GM19238 (cell line): Measurements from ENCODE around the gene FCHO1.

Experiments used
- DNase-seq: peaks from one replicate; pipeline ENCODE4 v3.0.0; 2011; ENCODE audit warnings: low spot score; ENCODE audit not compliant: insufficient read length

Gene FCHO1

DNA sequence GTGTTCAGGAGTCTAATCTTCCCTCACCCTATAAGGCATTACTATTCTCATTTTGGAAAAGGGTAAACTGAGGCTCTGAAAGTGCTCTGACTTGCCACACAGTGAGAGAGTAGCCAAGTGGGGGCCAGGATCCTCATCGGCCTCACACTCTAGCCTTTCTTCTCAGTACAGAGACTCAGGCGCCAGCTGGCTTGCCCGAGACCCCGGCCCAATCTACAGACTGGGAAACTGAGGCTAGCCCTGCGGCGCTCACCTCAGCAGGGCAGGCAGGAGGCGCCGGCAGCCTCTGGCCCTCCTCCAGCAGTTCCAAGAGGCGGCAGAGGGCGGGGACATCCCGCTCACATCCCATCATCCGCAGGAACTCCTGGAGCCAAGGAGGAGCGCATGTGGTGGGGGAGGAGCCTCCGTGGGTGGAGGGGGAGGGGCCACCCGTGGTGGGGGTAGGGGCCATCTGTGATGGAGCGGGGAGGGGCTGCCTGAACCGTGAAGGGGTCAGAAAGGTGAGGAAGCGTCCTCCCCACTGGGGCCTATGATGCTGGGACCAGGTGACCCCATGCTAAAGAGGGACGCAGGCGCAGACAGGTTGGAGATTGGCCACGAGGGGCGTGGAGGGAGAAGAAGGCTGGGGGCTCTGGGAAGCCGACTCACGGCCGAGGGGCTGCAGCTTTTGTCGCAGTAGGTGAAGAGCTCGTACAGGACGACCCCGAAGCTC, 78.7 kb downstream of the FCHO1 start:
- no peak for DNase-seq

DNA sequence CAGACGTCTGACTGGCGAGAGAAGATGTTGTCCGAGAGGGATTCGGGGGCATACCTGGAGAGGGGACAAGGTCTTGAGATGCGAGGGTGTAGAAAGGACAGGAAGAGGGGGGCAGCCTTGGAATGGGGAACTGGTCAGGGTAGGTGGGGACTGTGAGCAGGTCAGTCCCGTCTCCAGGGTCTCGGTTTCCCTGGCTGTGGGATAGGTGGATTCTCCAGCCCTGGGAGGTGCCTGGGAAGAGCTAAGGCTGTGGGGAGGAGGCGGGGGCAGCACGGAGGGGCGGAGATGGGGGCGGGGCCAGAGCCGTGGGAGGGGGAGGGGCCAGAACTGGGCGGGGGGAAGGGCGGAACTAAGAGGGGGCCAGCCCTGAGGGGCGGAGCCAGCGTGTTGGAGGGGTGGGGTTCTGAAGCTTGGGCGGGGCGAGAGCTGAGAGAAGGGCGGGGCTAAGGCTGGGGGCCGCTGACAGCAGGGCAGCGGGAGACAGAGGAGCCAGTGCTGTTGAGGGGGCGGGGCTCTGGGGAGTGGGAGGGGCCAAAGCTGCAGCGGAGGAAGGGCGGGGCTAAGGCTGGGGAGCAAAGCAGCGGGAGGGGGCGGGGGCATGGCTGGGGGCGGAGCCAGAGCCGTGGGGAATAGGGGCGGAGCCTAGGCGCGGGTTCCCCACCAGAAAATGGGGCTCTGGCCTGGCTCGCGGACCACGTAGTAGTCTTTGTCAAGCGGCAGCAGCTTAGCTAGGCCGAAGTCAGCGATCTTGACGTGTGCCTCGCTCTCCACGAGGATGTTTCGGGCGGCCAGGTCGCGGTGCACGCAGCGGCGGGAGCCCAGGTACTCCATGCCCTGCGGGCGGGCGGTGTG, 79.5 kb downstream of the FCHO1 start:
- peak; percentile 66 for DNase-seq

DNA sequence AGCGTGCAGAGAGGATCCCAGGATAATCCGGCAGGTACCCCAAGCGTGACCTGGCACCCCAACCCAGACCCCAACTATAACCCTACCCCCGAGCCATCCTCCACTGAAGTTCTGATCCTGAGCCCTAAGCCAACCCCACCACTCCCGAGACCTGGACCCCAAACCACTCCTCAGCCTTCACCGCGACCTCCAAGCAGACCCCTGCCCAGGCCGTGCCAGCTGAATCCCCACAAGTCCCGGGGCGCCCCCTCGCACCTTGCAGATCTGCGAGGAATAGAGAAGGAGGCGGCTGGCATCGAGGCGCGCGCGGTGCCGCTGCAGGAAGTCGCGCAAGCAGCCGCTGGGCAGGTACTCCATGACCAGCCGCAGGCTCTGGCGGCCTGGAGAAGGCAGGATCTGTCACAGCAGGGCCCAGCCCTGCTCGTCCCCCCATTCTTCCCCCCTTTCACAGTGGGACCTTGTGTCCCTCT, 80.2 kb downstream of the FCHO1 start:
- DNase-seq, result no peak

DNA sequence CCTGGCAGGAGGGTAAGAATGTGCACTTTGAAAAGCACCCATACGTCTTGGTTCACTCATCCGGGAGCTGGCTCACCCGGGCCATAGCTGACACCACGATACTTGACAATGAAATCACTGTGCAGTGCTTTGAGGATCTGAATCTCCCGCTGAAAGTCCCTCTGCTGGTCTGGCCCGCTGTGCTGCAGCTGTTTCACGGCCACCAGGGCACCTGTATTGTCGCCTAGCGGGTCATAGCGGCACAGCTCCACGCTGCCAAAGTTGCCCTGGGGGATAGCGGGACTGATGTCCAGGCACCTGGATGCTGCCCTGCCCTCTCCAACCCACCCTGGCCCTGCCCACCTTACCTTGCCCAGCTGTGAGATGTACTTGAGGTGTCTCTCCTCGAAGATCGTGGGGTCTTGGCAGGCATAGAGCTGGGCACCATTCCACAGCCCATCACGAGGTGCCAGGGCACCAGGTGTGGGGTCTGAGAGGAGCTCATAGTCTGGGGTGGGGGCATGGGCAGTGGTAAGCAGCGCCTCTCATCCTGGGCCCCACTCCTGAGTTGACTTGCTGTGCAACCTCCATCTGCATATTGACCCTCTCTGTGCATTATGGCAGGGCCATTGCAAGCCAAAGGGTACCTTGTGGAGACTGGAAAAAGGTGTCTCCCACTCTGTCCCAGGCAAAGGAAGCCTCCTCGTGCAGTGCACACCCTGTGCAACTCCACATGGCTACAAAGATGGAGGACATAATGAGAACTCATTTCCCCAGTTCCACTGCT, 81.3 kb downstream of the FCHO1 start:
- no peak for DNase-seq

- no peak for DNase-seq
Measured at GRCh38 chr19:17834350-17835181, 83.3 kb downstream of the FCHO1 start.

DNA sequence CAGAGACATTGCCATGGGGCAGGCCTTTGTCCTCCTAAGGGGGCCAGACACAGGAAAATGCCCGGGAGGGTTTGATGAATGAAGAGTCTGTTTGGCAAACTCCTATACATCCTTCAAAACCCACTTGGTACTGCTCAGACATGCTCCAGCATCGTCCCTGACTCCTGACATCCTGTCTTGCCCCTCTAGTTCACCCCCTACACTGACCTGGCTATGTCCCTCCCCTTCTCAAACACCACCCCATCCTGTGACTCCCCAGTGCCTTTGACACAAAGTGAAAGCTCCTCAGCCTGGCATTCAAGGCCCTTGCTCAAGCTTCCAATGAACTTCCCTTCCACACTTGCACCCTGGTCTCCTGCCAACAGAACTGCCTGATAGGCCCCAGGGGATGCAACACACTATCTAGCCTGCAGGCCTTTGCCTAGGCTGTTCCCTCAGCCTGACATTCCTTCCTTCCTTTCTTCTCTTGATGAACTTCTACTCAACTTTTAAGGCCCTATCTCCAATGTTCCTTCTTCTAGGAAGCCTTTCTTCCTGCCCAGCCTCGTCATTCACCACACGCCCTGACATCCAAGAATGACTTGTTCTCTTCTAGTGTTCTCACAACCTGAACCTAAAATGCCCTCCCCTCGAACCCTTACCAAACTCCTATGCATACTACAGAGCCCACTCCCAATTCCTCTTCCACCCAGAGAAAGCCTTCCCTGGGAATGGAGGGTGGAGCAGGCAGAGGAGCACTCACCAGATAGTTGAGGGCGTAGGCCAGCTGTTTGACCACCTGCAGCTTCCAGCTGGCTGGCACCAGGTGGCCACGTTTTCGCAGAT, 84.1 kb downstream of the FCHO1 start:
- DNase-seq, result no peak

- no peak for DNase-seq
Measured at GRCh38 chr19:17836530-17836929, 85.3 kb downstream of the FCHO1 start.

- DNase-seq, result no peak
Measured at GRCh38 chr19:17837972-17838371, 86.7 kb downstream of the FCHO1 start.
